ENCODE measurements around the gene HS6ST2.

- no peak for TF ChIP-seq EZH2phosphoT487 (IDR thresholded peaks at IDR 0.05; ENCODE audit: insufficient read depth, low read depth)
- TF ChIP-seq EZH2 (IDR thresholded peaks at IDR 0.05; ENCODE audit: insufficient read depth, poor library complexity, severe bottlenecking) = no peak
Observed at GRCh38 chrX:132712350-132712749, 246.1 kb downstream of the HS6ST2 start.
